Measurements from ENCODE around the gene IFIT2.

DNA sequence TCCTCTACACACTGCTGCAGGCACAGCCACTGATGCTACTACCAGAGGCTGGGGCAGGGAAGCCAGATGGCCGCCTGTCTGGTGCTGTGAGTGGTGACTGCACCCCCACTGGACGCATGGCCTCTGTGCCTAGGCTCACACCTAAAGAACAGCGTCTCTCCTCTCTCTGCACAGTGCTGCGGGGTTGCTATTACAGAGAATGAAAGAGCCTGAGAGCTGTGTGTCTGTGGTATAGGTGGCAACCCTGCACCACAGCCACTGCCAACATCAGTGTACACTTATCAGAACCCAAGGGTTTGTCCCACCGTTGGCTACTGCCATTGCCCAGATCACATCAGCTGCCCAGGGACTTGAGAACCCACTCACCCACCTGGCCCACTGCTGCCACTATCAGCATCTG lies 4.1 kb upstream of the IFIT2 start:
- TF ChIP-seq, protein P1, sequence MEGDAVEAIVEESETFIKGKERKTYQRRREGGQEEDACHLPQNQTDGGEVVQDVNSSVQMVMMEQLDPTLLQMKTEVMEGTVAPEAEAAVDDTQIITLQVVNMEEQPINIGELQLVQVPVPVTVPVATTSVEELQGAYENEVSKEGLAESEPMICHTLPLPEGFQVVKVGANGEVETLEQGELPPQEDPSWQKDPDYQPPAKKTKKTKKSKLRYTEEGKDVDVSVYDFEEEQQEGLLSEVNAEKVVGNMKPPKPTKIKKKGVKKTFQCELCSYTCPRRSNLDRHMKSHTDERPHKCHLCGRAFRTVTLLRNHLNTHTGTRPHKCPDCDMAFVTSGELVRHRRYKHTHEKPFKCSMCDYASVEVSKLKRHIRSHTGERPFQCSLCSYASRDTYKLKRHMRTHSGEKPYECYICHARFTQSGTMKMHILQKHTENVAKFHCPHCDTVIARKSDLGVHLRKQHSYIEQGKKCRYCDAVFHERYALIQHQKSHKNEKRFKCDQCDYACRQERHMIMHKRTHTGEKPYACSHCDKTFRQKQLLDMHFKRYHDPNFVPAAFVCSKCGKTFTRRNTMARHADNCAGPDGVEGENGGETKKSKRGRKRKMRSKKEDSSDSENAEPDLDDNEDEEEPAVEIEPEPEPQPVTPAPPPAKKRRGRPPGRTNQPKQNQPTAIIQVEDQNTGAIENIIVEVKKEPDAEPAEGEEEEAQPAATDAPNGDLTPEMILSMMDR (IDR thresholded peaks at IDR 0.05; ENCODE audit: low read depth, low read length, missing input control) = no peak
- no peak for TF ChIP-seq SP1 (IDR thresholded peaks at IDR 0.05)
- no peak for TF ChIP-seq JUND (IDR thresholded peaks at IDR 0.05)
- no peak for TF ChIP-seq RXRA (IDR thresholded peaks at IDR 0.05)
- no peak for TF ChIP-seq YY1 (IDR thresholded peaks at IDR 0.05)

Measured in liver (tissue), 3 donors.